Measurements from ENCODE around the gene CCNI. TPM values are rescaled to one million over a fixed set of nuclear protein-coding genes. Genes with fewer than 3 reads are reported as not detected.

Gene CCNI
- total and polyA plus RNA-seq, 3 experiments from 2014 or later = 191 to 325 (median 206) TPM

GRCh38 chr4:76997532-76997931 lies 78.3 kb downstream of the CCNI start:
- peaks cover 8 to 47% (median 18%) of the 10 kb centered on the region in 3 donors for H3K36me3 Mint-ChIP-seq
- ChIA-PET POLR2A (no interaction called here), CTCF (no interaction called here)
- H3K4me3 Mint-ChIP-seq = no peak overlapping the region
- Histone ChIP-seq H3K36me3 (ENCODE audit: insufficient read depth, low read length) (no peaks in the 10 kb centered on the region), H3K4me1 (ENCODE audit: insufficient read depth, low read length) (peaks cover 27% of the 10 kb centered on the region), H3K4me3 (ENCODE audit: low read length) (no peak overlapping the region), H3K27me3 (ENCODE audit: insufficient read depth, low read length, poor library complexity, severe bottlenecking) (no peaks in the 10 kb centered on the region), H3K27ac (ENCODE audit: low read depth, low read length) (no peak overlapping the region), H3K9me3 (ENCODE audit: low read length) (no peaks in the 10 kb centered on the region)
- DNase-seq = no peak
- no peaks in the 10 kb centered on the region for H3K9me3 Mint-ChIP-seq
- peaks cover 23 to 36% (median 34%) of the 10 kb centered on the region in 3 donors for H3K4me1 Mint-ChIP-seq
- H3K27ac Mint-ChIP-seq = no peak overlapping the region
- no peaks in the 10 kb centered on the region for H3K27me3 Mint-ChIP-seq

Other genes starting within 250 kb of the CCNI start
- gene SOWAHB, start 177.8 kb downstream of the CCNI start, total RNA-seq = not detected
- gene SOWAHB, start 177.8 kb downstream of the CCNI start, polyA plus RNA-seq = not detected
- 10 to 100 TPM; 54.3 to 56.8 TPM for gene SEPTIN11, start 126.2 kb downstream of the CCNI start, total RNA-seq
- gene SEPTIN11, start 126.2 kb downstream of the CCNI start, polyA plus RNA-seq = 34.8 TPM
- gene CCNG2, start 81.2 kb upstream of the CCNI start, total RNA-seq = 1 to 10 TPM; 3.7 to 4.0 TPM
- 23.9 TPM for gene CCNG2, start 81.2 kb upstream of the CCNI start, polyA plus RNA-seq

Data from CD8-positive, alpha-beta memory T cell (primary cell).